GM06990 (cell line): ENCODE results near the gene PRKCB.
"Not testable (repeated sequence)": the region's sequence is repeated elsewhere in the genome, so short reads cannot be mapped to it uniquely, and the experiment has no call there.

Experiments
- DNase-seq: peaks from one replicate; pipeline ENCODE4 v3.0.0-alpha.2; 2011; ENCODE audit not compliant: insufficient read length; ENCODE audit errors: extremely low read depth
- H3K27me3 ChIP-seq: replicated peaks from 2 replicates; pipeline ENCODE4 v1.6.0; 2011; ENCODE audit warnings: low read length; ENCODE audit not compliant: control insufficient read depth, insufficient read depth
- H3K36me3 ChIP-seq: 2 replicates; pipeline ENCODE4 v1.5.1; 2011; ENCODE audit warnings: low read length; ENCODE audit not compliant: control insufficient read depth, insufficient read depth
- H3K4me3 ChIP-seq: replicated peaks from 2 replicates; pipeline ENCODE4 v1.5.1; 2011; ENCODE audit warnings: low read depth, mild to moderate bottlenecking, control low read depth, low read length
- CTCF ChIP-seq: IDR thresholded peaks from 2 replicates; pipeline ENCODE4 v1.5.1; 2011; ENCODE audit warnings: low read length, control low read depth, mild to moderate bottlenecking, inconsistent platforms; ENCODE audit not compliant: insufficient read depth, poor library complexity, severe bottlenecking

PRKCB gene

GRCh38 chr16:23907903-23908302, 72.1 kb downstream of the PRKCB start:
- Histone ChIP-seq H3K27me3 (no peaks in the 10 kb centered on the region), H3K4me3 (no peak overlapping the region), H3K36me3 (peaks cover 2% of the 10 kb centered on the region)
- DNase-seq: no peak
- no peak for TF ChIP-seq CTCF

- no peak for DNase-seq
- Histone ChIP-seq H3K27me3 (no peaks in the 10 kb centered on the region), H3K4me3 (no peak overlapping the region), H3K36me3 (peaks cover 2% of the 10 kb centered on the region)
- TF ChIP-seq CTCF: no peak
These were observed 73.0 kb downstream of the PRKCB start for GRCh38 chr16:23908790-23909189.

GRCh38 chr16:23909792-23910418, 74.1 kb downstream of the PRKCB start:
- no peak overlapping the region for H3K4me3 ChIP-seq
- peaks cover 2% of the 10 kb centered on the region for H3K36me3 ChIP-seq
- TF ChIP-seq CTCF: no peak
- no peaks in the 10 kb centered on the region for H3K27me3 ChIP-seq
- no peak for DNase-seq

GRCh38 chr16:23914946-23915530, 79.3 kb downstream of the PRKCB start:
- Histone ChIP-seq H3K36me3 (no peaks in the 10 kb centered on the region; the same call in none of the 2 replicates), H3K4me3 (no peak overlapping the region), H3K27me3 (no peaks in the 10 kb centered on the region)
- DNase-seq: no peak
- no peak for TF ChIP-seq CTCF

- H3K4me3 ChIP-seq, H3K36me3 ChIP-seq, DNase-seq, H3K27me3 ChIP-seq: not testable (repeated sequence)
These were observed 80.8 kb downstream of the PRKCB start for GRCh38 chr16:23916552-23916951.

- no peak overlapping the region for H3K4me3 ChIP-seq
- H3K36me3 ChIP-seq: no peaks in the 10 kb centered on the region; the same call in 1 of the 2 replicates
- TF ChIP-seq CTCF: no peak
- peak; percentile 59 for DNase-seq
- no peaks in the 10 kb centered on the region for H3K27me3 ChIP-seq
These were observed 81.8 kb downstream of the PRKCB start for GRCh38 chr16:23917621-23918020.
